Colonic mucosa (tissue), 4 donors: Measurements from ENCODE around the gene CEP20. TPM values are rescaled to one million over a fixed set of nuclear protein-coding genes. Genes with fewer than 3 reads are reported as not detected.
"Not testable (repeated sequence)": the region's sequence is repeated elsewhere in the genome, so short reads cannot be mapped to it uniquely, and the experiment has no call there.

Source experiments
- DNase-seq: peaks from one replicate; pipeline ENCODE4 v3.0.0-alpha.2; 2020
- H3K27ac ChIP-seq: fragments of 200-600 bp; one replicate; pipeline ENCODE4 v1.8.0; 2021
- H3K27me3 ChIP-seq: fragments of 200-600 bp; one replicate; pipeline ENCODE4 v1.8.0; 2021
- H3K36me3 ChIP-seq: fragments of 200-600 bp; one replicate; pipeline ENCODE4 v1.8.0; 2021
- H3K4me1 ChIP-seq: fragments of 200-600 bp; one replicate; pipeline ENCODE4 v1.8.0; 2021; ENCODE audit warnings: mild to moderate bottlenecking
- H3K4me3 ChIP-seq: fragments of 200-600 bp; one replicate; pipeline ENCODE4 v1.8.0; 2021
- H3K9ac ChIP-seq, 2 donors: one replicate each; pipeline ENCODE4 v1.7.0; 2013; ENCODE audit warnings: control low read depth in 2 of 2, low read depth in 2 of 2, low read length in 2 of 2
- H3K9me3 ChIP-seq: fragments of 200-600 bp; one replicate; pipeline ENCODE4 v1.8.0; 2021
- intact Hi-C: fragments of 100-400 bp; cut with DNase I; formaldehyde crosslinking; loops from one replicate; pipeline ENCODE4 v1.14.1; 2022
- total RNA-seq, 2 donors: library from RNA; stranded (reverse); fragmentation: NEBNext Ultra II Directional in 1 of 2; extraction: Animal tissue kit (Norgen Biotek cat#: 25700) in 1 of 2; gene quantifications; one replicate each; pipeline ENCODE4 v1.2.1, GENCODE V29; 2021
- TF ChIP-seq, protein P1 (sequence below): fragments of 200-600 bp; IDR thresholded peaks from one replicate; pipeline ENCODE4 v1.8.0; 2022; ENCODE audit warnings: antibody characterized with exemption, mild to moderate bottlenecking
- donor health status: healthy.
- donor health status: DM: no; HTN: no; CAD: no.
- donor health status: DM: no; HTN: no; CAD: no.

Gene CEP20
- total RNA-seq, 2 donors from 2014 or later = 23.3 to 31.0 TPM

DNA sequence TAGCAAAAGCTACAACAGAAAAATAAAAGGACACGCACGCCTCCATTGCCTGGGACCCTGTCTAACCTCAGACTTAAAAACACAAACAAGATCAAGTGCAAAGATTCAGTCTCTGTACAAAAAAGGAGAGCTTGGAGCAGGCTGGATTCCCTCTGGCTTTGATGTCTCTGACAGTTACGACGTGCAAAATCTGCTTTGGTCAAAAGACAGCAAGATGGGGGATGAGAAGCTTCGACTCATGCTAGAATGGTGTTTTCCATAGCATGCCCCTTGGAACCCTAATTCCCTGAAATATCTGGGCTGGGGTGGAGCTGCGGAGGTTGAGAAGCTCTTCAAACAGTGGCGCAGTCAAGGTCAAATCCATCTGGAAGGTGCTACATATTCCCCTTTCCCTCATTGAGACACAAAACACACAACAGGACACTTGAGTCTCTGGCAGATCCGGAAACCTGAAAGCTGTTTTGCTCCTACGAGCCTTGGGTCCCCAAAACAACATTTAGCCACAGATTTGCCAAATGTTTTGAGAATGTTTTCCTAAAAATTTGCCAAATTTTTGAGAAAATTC is 40.7 kb downstream of the CEP20 start:
- Histone ChIP-seq H3K27me3 (no peaks in the 10 kb centered on the region), H3K4me1 (no peaks in the 10 kb centered on the region), H3K36me3 (no peaks in the 10 kb centered on the region), H3K9me3 (no peaks in the 10 kb centered on the region), H3K27ac (no peak overlapping the region), H3K9ac (no peak overlapping the region), H3K4me3 (no peak overlapping the region)
- intact Hi-C loops = no loop called here
- DNase-seq = no peak
- TF ChIP-seq, protein P1, sequence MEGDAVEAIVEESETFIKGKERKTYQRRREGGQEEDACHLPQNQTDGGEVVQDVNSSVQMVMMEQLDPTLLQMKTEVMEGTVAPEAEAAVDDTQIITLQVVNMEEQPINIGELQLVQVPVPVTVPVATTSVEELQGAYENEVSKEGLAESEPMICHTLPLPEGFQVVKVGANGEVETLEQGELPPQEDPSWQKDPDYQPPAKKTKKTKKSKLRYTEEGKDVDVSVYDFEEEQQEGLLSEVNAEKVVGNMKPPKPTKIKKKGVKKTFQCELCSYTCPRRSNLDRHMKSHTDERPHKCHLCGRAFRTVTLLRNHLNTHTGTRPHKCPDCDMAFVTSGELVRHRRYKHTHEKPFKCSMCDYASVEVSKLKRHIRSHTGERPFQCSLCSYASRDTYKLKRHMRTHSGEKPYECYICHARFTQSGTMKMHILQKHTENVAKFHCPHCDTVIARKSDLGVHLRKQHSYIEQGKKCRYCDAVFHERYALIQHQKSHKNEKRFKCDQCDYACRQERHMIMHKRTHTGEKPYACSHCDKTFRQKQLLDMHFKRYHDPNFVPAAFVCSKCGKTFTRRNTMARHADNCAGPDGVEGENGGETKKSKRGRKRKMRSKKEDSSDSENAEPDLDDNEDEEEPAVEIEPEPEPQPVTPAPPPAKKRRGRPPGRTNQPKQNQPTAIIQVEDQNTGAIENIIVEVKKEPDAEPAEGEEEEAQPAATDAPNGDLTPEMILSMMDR = no peak

DNA sequence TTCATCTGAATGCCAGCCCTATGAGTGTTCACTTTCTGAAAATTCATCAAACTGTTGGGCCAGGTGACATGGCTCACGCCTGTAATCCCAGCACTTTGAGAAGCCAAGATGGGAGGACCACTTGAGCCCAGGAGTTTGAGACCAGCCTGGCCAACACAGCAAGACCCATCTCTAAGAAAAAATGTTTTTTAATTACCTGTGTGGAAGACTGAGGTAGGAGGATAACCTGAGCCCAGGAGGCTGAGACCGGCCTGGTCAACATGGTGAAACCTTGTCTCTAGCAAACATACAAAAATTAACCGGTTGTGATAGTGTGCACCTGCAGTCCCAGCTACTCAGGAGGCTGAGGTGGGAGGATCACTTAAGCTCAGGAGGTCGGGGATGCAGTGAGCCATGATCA is 41.9 kb downstream of the CEP20 start:
- DNase-seq = no peak
- Histone ChIP-seq H3K9me3 (no peaks in the 10 kb centered on the region), H3K4me3 (no peak overlapping the region), H3K36me3 (no peaks in the 10 kb centered on the region), H3K4me1 (no peaks in the 10 kb centered on the region), H3K9ac (no peak overlapping the region), H3K27me3 (no peaks in the 10 kb centered on the region), H3K27ac (no peak overlapping the region)
- TF ChIP-seq, protein P1 = no peak
- intact Hi-C loops = no loop called here

DNA sequence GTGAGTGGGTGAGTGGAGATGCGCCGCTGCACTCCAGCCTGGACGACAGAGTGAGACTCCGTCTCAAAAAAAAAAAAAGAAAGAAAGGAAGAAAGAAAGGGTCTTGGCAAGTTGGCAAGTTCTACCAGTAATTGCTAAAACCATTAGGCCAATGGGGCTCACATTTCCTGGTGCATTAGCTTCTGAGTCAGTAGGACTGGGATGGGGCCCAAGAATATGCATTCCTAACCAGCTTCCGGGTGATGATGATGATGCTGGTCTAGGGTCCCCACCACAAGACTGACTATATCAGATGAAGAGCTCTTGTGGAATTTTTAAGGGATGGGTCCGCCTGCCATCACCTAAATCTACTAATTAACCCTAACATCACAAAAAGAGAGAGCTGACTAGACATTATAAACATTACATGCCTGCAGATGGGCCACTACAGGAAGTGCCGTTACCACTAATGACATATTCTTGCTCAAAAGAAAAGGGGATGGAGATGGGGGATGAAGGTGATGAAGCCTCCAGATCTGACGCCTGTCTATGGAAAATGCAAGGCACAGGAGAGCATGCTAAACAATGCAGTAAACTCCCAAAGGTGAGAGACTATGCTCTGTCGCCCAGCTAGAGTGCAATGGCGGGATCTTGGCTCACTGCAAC is 44.6 kb downstream of the CEP20 start:
- no peaks in the 10 kb centered on the region for H3K36me3 ChIP-seq
- H3K9me3 ChIP-seq = no peaks in the 10 kb centered on the region
- TF ChIP-seq, protein P1 = no peak
- no peak overlapping the region for H3K27ac ChIP-seq
- DNase-seq = no peak
- no peak overlapping the region for H3K9ac ChIP-seq
- no peak overlapping the region for H3K4me3 ChIP-seq
- H3K27me3 ChIP-seq = no peaks in the 10 kb centered on the region
- intact Hi-C loops = no loop called here
- no peaks in the 10 kb centered on the region for H3K4me1 ChIP-seq

DNA sequence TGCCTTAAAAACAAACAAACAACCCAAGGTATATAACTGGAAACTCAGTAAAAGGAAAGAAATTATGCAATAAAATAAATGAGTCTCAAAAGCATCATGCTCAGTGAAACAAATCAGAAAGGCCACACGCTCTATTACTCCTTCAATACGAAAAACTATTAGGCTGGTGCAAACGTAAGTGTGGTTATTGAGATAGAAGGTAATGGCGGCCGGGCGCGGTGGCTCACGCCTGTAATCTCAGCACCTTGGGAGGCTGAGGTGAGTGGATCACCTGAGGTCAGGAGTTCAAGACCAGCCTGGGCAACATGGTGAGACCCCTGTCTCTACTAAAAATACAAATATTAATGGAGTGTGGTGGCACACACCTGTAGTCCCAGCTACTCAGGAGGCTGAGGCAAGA is 49.2 kb downstream of the CEP20 start:
- intact Hi-C loops, H3K9ac ChIP-seq: not testable (repeated sequence)

DNA sequence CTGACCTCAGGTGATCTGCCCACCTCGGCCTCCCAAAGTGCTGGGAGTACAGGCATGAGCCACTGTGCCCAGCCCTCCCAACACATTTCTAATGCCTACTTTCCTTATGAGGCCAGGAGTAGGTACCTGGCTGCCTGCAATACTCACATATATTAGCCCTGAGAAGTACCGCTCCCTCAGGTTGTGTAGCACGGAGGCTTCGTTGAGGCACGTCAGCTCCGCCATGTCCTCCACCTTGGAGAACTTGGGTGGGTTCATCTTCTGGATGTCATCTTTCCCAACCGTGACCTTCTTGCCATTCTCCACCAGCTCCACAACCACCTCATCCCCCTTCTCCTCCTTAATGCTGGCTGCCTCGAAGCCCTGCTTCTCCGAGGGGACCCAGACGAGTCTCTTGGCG is 50.6 kb downstream of the CEP20 start:
- intact Hi-C loops = no loop called here
- Histone ChIP-seq H3K27me3 (no peaks in the 10 kb centered on the region), H3K27ac (no peak overlapping the region), H3K4me3 (no peak overlapping the region), H3K4me1 (no peaks in the 10 kb centered on the region), H3K9ac (no peak overlapping the region), H3K9me3 (no peaks in the 10 kb centered on the region), H3K36me3 (no peaks in the 10 kb centered on the region)
- TF ChIP-seq, protein P1 = no peak
- DNase-seq = no peak

More for the DNA sequence above, 49.2 kb downstream of the CEP20 start:
- H3K27me3 ChIP-seq, H3K4me1 ChIP-seq, H3K27ac ChIP-seq, DNase-seq, H3K4me3 ChIP-seq, H3K36me3 ChIP-seq, H3K9me3 ChIP-seq: not testable (repeated sequence)

DNA sequence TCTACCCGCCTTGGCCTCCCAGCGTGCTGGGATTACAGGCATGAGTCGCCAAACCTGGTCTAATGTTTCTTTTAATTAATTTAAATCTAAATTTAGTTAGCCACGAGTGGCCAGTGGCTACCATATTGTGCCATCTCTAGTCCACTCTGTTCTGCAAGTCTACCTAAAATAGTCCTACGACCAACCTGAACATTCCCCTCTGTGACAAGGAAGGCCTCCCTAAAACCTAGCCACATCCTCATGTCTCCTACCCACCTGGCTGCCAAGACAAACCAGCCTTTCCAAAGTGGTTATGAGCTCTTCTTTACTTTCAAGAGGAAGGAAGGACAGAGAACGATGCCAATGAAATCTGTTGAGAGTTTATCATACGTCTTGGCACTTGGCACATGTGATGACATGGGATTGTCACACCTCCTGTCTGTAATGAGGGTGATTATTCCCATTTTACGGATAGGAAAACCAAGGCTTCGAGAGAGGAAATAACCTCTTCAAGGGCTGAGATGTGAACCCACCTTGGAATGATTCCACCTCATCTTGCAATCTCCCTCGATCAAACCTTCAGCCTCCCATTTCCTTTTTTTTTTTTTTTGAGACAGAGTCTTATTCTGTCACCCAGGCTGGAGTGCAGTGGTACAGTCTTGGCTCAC is 51.3 kb downstream of the CEP20 start:
- Histone ChIP-seq H3K27me3 (no peaks in the 10 kb centered on the region), H3K4me1 (no peaks in the 10 kb centered on the region), H3K4me3 (no peak overlapping the region), H3K9ac (no peak overlapping the region), H3K9me3 (no peaks in the 10 kb centered on the region), H3K36me3 (no peaks in the 10 kb centered on the region), H3K27ac (no peak overlapping the region)
- no peak for DNase-seq
- TF ChIP-seq, protein P1 = no peak
- intact Hi-C loops = no loop called here
